Uterus (tissue), 4 donors: ENCODE results near the gene EIF2B5. TPM values are rescaled to one million over a fixed set of nuclear protein-coding genes. Genes with fewer than 3 reads are reported as not detected.

Experiments
- DNase-seq, 2 donors: peaks; one replicate each; pipeline ENCODE4 v3.0.0-alpha.2; 2019 to 2020
- H3K27ac ChIP-seq, 2 donors: fragments of 200-600 bp; sonication (generic); 1 replicate in 1 of 2; 2 replicates in 1 of 2; pipeline ENCODE4 v1.5.1; 2016 to 2018
- H3K27me3 ChIP-seq, 2 donors: fragments of 200-600 bp; sonication (generic); one replicate each; pipeline ENCODE4 v1.5.1; 2018 to 2019; ENCODE audit warnings: control low read depth in 1 of 2
- H3K36me3 ChIP-seq, 2 donors: fragments of 200-600 bp; sonication (generic); one replicate each; pipeline ENCODE4 v1.5.1; 2019; ENCODE audit warnings: control low read depth in 1 of 2
- H3K4me1 ChIP-seq, 2 donors: fragments of 200-600 bp; sonication (generic); one replicate each; pipeline ENCODE4 v1.5.1; 2018 to 2019; ENCODE audit warnings: control low read depth in 1 of 2
- H3K4me3 ChIP-seq, 2 donors: fragments of 200-600 bp; sonication (generic); 1 replicate in 1 of 2; 2 replicates in 1 of 2; pipeline ENCODE4 v1.5.1; 2018 to 2019; ENCODE audit warnings: mild to moderate bottlenecking in 1 of 2
- H3K9me3 ChIP-seq, 2 donors: fragments of 200-600 bp; sonication (generic); one replicate each; pipeline ENCODE4 v1.5.1; 2019; ENCODE audit warnings: control low read depth in 1 of 2
- POLR2A ChIP-seq, 2 donors: fragments of 450-650 bp; IDR thresholded peaks; one replicate each; pipeline ENCODE4 v1.6.1; 2016; ENCODE audit warnings: antibody characterized with exemption in 2 of 2, mild to moderate bottlenecking in 1 of 2, moderate library complexity in 1 of 2
- intact Hi-C: fragments of 100-400 bp; cut with DNase I; formaldehyde crosslinking; loops from one replicate; pipeline ENCODE4 v1.15.1; 2023; ENCODE audit warnings: low total_unique reads
- small RNA-seq: library from RNA; depleted of rRNA; stranded (forward); fragments of <200 nt; gene quantifications from one replicate; pipeline ENCODE3, GENCODE V24; 2016
- total RNA-seq, 4 donors: library from RNA; depleted of rRNA in 3 of 4; stranded (reverse); fragments of >200 nt in 3 of 4; gene quantifications; one replicate each; pipeline versions ENCODE4 v1.1.0 to v1.2.4, GENCODE V29; 2014 to 2023
- TF ChIP-seq, protein P1 (sequence below), 4 experiments: fragments of 200-600 bp in 2 of 4; fragments of 450-650 bp in 2 of 4; sonication (generic) in 2 of 4; IDR thresholded peaks; one replicate each; pipeline ENCODE4 v1.5.1; 2016 to 2019; ENCODE audit warnings: antibody characterized with exemption in 4 of 4, mild to moderate bottlenecking in 2 of 4, moderate library complexity in 1 of 4
- donor health status: DM: yes; HTN: yes; CAD: no.

EIF2B5 gene
- total RNA-seq, 4 donors from 2014 or later = 6.5 to 48.0 (median 32.3) TPM

DNA sequence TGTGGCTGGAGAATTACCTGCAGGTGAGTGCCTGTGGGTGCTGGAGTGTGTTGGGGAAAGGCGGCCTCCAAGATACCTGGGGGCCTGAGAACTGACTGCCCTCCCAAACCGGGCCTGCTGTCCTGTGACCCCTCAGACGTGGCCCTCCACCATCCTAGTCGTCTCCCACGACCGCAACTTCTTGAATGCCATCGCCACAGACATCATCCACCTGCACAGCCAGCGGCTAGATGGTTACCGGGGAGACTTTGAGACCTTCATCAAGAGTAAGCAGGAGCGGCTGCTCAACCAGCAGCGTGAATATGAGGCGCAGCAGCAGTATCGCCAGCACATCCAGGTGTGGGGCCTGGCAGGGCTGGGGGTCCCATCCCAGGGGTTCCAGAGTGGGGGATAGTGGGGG, 54.3 kb downstream of the EIF2B5 start:
- H3K4me1 ChIP-seq = peaks cover 0 to 16% of the 10 kb centered on the region in 2 donors

DNA sequence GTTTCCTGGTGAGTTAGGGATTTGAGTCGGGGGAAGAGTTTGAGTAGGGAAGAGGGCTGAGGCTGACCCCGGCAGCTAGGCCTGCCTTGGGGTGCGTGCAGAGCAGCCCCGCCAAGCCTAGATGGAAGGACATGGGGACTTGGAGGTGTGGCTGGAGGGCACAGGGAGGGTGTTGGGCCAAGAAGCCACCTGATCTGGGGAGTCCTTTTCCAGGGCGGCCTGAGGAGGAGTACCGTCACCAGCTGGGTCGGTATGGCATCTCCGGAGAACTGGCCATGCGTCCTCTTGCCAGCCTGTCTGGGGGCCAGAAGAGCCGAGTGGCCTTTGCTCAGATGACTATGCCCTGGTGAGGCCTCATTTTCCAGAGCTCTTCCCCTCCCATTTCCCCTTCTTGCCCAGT, 57.7 kb downstream of the EIF2B5 start:
- intact Hi-C loops = no loop called here
- no peaks in the 10 kb centered on the region for H3K27me3 ChIP-seq
- H3K4me1 ChIP-seq = peaks cover 0 to 5% of the 10 kb centered on the region in 2 donors
- TF ChIP-seq, protein P1, sequence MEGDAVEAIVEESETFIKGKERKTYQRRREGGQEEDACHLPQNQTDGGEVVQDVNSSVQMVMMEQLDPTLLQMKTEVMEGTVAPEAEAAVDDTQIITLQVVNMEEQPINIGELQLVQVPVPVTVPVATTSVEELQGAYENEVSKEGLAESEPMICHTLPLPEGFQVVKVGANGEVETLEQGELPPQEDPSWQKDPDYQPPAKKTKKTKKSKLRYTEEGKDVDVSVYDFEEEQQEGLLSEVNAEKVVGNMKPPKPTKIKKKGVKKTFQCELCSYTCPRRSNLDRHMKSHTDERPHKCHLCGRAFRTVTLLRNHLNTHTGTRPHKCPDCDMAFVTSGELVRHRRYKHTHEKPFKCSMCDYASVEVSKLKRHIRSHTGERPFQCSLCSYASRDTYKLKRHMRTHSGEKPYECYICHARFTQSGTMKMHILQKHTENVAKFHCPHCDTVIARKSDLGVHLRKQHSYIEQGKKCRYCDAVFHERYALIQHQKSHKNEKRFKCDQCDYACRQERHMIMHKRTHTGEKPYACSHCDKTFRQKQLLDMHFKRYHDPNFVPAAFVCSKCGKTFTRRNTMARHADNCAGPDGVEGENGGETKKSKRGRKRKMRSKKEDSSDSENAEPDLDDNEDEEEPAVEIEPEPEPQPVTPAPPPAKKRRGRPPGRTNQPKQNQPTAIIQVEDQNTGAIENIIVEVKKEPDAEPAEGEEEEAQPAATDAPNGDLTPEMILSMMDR (IDR thresholded peaks at IDR 0.05) = no peak
- TF ChIP-seq POLR2A (IDR thresholded peaks at IDR 0.05) = no peak
- no peaks in the 10 kb centered on the region for H3K9me3 ChIP-seq
- H3K4me3 ChIP-seq = no peak overlapping the region
- no peaks in the 10 kb centered on the region for H3K36me3 ChIP-seq
- no peak overlapping the region for H3K27ac ChIP-seq
- DNase-seq = no peak

More for the DNA sequence above, 54.3 kb downstream of the EIF2B5 start:
- no peaks in the 10 kb centered on the region for H3K9me3 ChIP-seq
- TF ChIP-seq, protein P1 (IDR thresholded peaks at IDR 0.05) = no peak
- no peak for TF ChIP-seq POLR2A (IDR thresholded peaks at IDR 0.05)
- H3K27me3 ChIP-seq = no peaks in the 10 kb centered on the region
- intact Hi-C loops = loop anchor here (10.0 kb wide), 1 partner anchor 125 kb away; the partner anchor contains the start of gene EIF4G1
- no peaks in the 10 kb centered on the region for H3K36me3 ChIP-seq
- no peak overlapping the region for H3K27ac ChIP-seq
- DNase-seq = no peak
- no peak overlapping the region for H3K4me3 ChIP-seq

DNA sequence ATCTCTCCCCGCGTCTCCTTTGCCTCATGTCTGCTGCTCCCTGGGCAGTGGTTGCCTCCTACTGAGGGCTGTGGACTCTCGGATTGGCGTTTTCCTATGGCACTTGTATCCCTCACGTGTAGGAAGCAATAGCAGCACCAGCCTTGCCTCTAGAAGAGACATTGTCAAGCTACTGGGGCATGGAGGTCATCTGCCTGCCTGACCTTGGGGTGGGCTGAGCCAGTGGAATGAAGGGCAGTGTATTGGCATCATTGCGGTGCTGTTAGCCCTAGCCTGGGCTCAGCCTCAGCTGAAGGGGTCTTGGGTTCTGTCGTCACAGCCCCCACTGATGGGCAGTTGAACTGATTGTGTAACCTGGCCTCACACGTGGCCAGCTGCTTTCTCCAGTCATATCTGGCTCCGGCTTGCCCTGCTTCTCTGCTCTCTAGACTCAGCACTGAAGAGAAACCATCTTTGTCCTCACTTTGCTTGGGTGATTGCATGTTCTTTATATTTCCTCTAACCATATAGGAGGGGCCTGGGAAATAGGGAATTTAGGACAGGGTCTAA, 58.9 kb downstream of the EIF2B5 start:
- H3K36me3 ChIP-seq = no peaks in the 10 kb centered on the region
- H3K4me3 ChIP-seq = no peak overlapping the region
- H3K9me3 ChIP-seq = no peaks in the 10 kb centered on the region
- H3K27ac ChIP-seq = no peak overlapping the region
- no peaks in the 10 kb centered on the region for H3K27me3 ChIP-seq
- no peaks in the 10 kb centered on the region for H3K4me1 ChIP-seq
- no peak for DNase-seq
- intact Hi-C loops = no loop called here
- TF ChIP-seq, protein P1 (IDR thresholded peaks at IDR 0.05) = no peak
- TF ChIP-seq POLR2A (IDR thresholded peaks at IDR 0.05) = no peak

Small RNAs within 50 kb of the gene (small RNA-seq; reads per million reads assigned to genes)
- gene RF00019 = not detected

Other genes starting within 250 kb of the EIF2B5 start
- 10 to 100 TPM; 15.9 to 46.0 (median 23.3) TPM for gene ABCC5, start 117.5 kb upstream of the EIF2B5 start, total RNA-seq
- gene HTR3D, start 103.6 kb upstream of the EIF2B5 start, total RNA-seq = not detected
- gene HTR3C, start 82.3 kb upstream of the EIF2B5 start, total RNA-seq = under 1 TPM in 1 of 4 donors, not detected in 3; 0.29 TPM
- not detected for gene HTR3E, start 38.3 kb upstream of the EIF2B5 start, total RNA-seq
- gene DVL3, start 20.0 kb downstream of the EIF2B5 start, total RNA-seq = 10 to 100 TPM; 20.5 to 86.3 (median 57.4) TPM
- 100 to 1,000 TPM in 3 of 4 donors, 10 to 100 TPM in 1; 81.8 to 248 (median 172) TPM for gene AP2M1, start 39.5 kb downstream of the EIF2B5 start, total RNA-seq
- gene ABCF3, start 50.8 kb downstream of the EIF2B5 start, total RNA-seq = 10 to 100 TPM; 11.8 to 73.0 (median 36.8) TPM
- gene VWA5B2, start 94.2 kb downstream of the EIF2B5 start, total RNA-seq = under 1 TPM in 1 of 4 donors, not detected in 3; 0.35 TPM
- gene ALG3, start 113.6 kb downstream of the EIF2B5 start, total RNA-seq = 10 to 100 TPM; 16.5 to 77.1 (median 53.1) TPM
- 1 to 10 TPM in 3 of 4 donors, under 1 TPM in 1; 0.51 to 4.7 (median 2.2) TPM for gene EEF1AKMT4, start 114.3 kb downstream of the EIF2B5 start, total RNA-seq
- not detected for gene CAMK2N2, start 126.2 kb downstream of the EIF2B5 start, total RNA-seq
- not detected for gene ECE2, start 140.7 kb downstream of the EIF2B5 start, total RNA-seq
- 100 to 1,000 TPM; 117 to 275 (median 147) TPM for gene PSMD2, start 163.9 kb downstream of the EIF2B5 start, total RNA-seq
- 100 to 1,000 TPM; 133 to 269 (median 170) TPM for gene EIF4G1, start 179.2 kb downstream of the EIF2B5 start, total RNA-seq
- 10 to 100 TPM; 13.2 to 42.6 (median 36.8) TPM for gene FAM131A, start 202.2 kb downstream of the EIF2B5 start, total RNA-seq
- gene CLCN2, start 226.2 kb downstream of the EIF2B5 start, total RNA-seq = 10 to 100 TPM in 2 of 4 donors, 1 to 10 TPM in 1, under 1 TPM in 1; 0.77 to 20.8 (median 7.3) TPM
- gene POLR2H, start 226.4 kb downstream of the EIF2B5 start, total RNA-seq = 100 to 1,000 TPM in 2 of 4 donors, 10 to 100 TPM in 2; 52.8 to 103 (median 82.7) TPM
- 1 to 10 TPM in 1 of 4 donors, under 1 TPM in 3; 0.29 to 4.7 (median 0.46) TPM for gene THPO, start 242.8 kb downstream of the EIF2B5 start, total RNA-seq
- 10 to 100 TPM; 15.9 to 57.1 (median 30.7) TPM for gene CHRD, start 244.7 kb downstream of the EIF2B5 start, total RNA-seq